ENCODE measurements around the gene CCDC171. TPM values are rescaled to one million over a fixed set of nuclear protein-coding genes. Genes with fewer than 3 reads are reported as not detected.

CCDC171 gene
- total RNA-seq, 2 experiments from 2014 or later = 10.4 to 18.2 TPM

DNA sequence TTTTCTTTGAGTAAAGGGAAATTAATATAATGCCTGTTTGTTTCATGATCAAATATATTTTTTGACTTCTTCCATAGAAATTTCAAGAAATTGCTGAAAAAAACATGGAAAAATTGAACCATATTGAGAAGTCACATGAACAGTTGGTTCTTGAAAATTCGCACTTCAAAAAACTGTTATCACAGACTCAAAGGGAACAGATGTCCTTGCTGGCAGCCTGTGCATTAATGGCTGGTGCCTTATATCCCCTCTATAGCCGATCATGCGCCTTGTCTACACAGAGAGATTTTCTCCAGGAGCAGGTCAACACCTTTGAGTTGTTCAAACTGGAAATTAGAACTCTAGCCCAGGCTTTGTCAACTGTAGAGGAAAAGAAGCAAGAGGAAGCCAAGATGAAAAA is 191.4 kb downstream of the CCDC171 start:
- Histone ChIP-seq H3K4me1 (ENCODE audit: insufficient read depth, low read length, poor library complexity, severe bottlenecking) (no peaks in the 10 kb centered on the region), H3K27ac (ENCODE audit: low read depth, low read length, poor library complexity, severe bottlenecking) (no peak overlapping the region), H3K9me2 (ENCODE audit: insufficient read depth, low read length) (no peaks in the 10 kb centered on the region), H2AFZ (ENCODE audit: low read length) (no peak overlapping the region), H3K79me2 (ENCODE audit: insufficient read depth, low read depth, low read length) (no peaks in the 10 kb centered on the region), H3K4me2 (ENCODE audit: low read length) (no peak overlapping the region), H3K9me3 (ENCODE audit: low read length) (no peaks in the 10 kb centered on the region), H3K36me3 (ENCODE audit: insufficient read depth, low read length) (no peaks in the 10 kb centered on the region), H4K20me1 (ENCODE audit: insufficient read depth, low read length) (no peaks in the 10 kb centered on the region), H3K4me3 (ENCODE audit: low read depth, low read length, poor library complexity, severe bottlenecking) (no peak overlapping the region)
- no TSS peak for BruUV-seq (replicated peaks)
- ChIA-PET CTCF (ENCODE audit: unreplicated experiment) (no interaction called here), POLR2A (no interaction called here)
- no peak for DNase-seq (ENCODE audit: low spot score)
- intact Hi-C loops (cut with micrococcal nuclease; ENCODE audit: unreplicated experiment) = no loop called here
- TF ChIP-seq EZH2phosphoT487 (IDR thresholded peaks at IDR 0.05; ENCODE audit: borderline replicate concordance, low read depth, low read length) = no peak

DNA sequence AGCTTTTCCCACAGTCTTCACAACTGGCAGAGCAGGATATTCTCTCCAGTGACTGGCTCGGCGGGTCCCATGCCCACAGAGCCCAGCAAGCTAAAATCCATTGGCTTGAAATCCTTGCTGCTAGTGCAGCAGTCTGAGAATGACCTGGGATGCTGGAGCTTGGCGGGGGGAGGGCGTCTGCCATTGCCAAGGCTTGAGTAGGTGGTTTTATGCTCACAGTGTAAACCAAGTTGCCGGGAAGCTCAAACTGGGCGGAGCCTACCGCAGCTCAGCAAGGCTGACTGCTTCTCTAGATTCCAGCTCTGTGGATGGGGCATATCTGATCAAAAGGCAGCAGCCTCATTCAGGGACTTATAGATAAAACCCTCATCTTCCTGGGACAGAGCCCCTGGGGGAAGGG is 194.1 kb downstream of the CCDC171 start:
- Histone ChIP-seq H3K9me2 (ENCODE audit: insufficient read depth, low read length) (no peaks in the 10 kb centered on the region), H3K4me1 (ENCODE audit: insufficient read depth, low read length, poor library complexity, severe bottlenecking) (no peaks in the 10 kb centered on the region), H3K36me3 (ENCODE audit: insufficient read depth, low read length) (no peaks in the 10 kb centered on the region), H3K9me3 (ENCODE audit: low read length) (no peaks in the 10 kb centered on the region), H3K27ac (ENCODE audit: low read depth, low read length, poor library complexity, severe bottlenecking) (no peak overlapping the region), H3K4me2 (ENCODE audit: low read length) (no peak overlapping the region), H3K79me2 (ENCODE audit: insufficient read depth, low read depth, low read length) (no peaks in the 10 kb centered on the region), H3K4me3 (ENCODE audit: low read depth, low read length, poor library complexity, severe bottlenecking) (no peak overlapping the region), H4K20me1 (ENCODE audit: insufficient read depth, low read length) (no peaks in the 10 kb centered on the region), H2AFZ (ENCODE audit: low read length) (no peak overlapping the region)
- DNase-seq (ENCODE audit: low spot score) = no peak
- POLR2A ChIA-PET = interaction anchor here (0.6 kb wide), 2 partner anchors 51 to 1568 kb away, joined by 3 read pairs; no protein-coding TSS in a partner anchor
- CTCF ChIA-PET (ENCODE audit: unreplicated experiment) = no interaction called here
- no TSS peak for BruUV-seq (replicated peaks)
- TF ChIP-seq EZH2phosphoT487 (IDR thresholded peaks at IDR 0.05; ENCODE audit: borderline replicate concordance, low read depth, low read length) = no peak
- TF ChIP-seq, protein P1, sequence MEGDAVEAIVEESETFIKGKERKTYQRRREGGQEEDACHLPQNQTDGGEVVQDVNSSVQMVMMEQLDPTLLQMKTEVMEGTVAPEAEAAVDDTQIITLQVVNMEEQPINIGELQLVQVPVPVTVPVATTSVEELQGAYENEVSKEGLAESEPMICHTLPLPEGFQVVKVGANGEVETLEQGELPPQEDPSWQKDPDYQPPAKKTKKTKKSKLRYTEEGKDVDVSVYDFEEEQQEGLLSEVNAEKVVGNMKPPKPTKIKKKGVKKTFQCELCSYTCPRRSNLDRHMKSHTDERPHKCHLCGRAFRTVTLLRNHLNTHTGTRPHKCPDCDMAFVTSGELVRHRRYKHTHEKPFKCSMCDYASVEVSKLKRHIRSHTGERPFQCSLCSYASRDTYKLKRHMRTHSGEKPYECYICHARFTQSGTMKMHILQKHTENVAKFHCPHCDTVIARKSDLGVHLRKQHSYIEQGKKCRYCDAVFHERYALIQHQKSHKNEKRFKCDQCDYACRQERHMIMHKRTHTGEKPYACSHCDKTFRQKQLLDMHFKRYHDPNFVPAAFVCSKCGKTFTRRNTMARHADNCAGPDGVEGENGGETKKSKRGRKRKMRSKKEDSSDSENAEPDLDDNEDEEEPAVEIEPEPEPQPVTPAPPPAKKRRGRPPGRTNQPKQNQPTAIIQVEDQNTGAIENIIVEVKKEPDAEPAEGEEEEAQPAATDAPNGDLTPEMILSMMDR (conservative IDR thresholded peaks at IDR 0.05; ENCODE audit: low read length) = no peak
- intact Hi-C loops (cut with micrococcal nuclease; ENCODE audit: unreplicated experiment) = no loop called here

DNA sequence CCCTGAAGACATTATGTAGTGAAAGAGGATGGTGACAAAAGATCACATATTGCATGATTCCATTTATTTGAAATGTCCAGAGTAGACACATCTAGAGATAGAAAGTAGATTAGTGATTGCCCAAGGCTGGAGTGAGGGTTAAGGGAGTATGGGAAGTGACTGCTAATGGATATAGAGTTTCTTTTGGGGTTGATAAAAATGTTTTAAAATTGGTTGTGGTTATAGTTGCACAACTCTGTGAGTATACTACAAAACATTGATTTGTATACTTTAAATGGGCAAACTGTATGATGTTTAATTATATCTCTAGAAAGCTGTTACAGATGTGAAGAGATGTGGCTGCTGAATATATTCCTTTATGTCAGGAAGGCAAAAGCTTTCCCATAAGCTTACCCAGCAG is 202.8 kb downstream of the CCDC171 start:
- H3K4me2 ChIP-seq (ENCODE audit: low read length) = no peak overlapping the region
- H4K20me1 ChIP-seq (ENCODE audit: insufficient read depth, low read length) = no peaks in the 10 kb centered on the region
- H3K36me3 ChIP-seq (ENCODE audit: insufficient read depth, low read length) = no peaks in the 10 kb centered on the region
- no TSS peak for BruUV-seq (replicated peaks)
- no peaks in the 10 kb centered on the region for H3K9me3 ChIP-seq (ENCODE audit: low read length)
- no peak overlapping the region for H2AFZ ChIP-seq (ENCODE audit: low read length)
- intact Hi-C loops (cut with micrococcal nuclease; ENCODE audit: unreplicated experiment) = no loop called here
- ChIA-PET CTCF (ENCODE audit: unreplicated experiment) (no interaction called here), POLR2A (interaction anchor here (0.6 kb wide), 1 partner anchor 545 kb away, joined by 3 read pairs; no protein-coding TSS in a partner anchor)
- no peak for DNase-seq (ENCODE audit: low spot score)
- TF ChIP-seq, protein P1 (conservative IDR thresholded peaks at IDR 0.05; ENCODE audit: low read length) = no peak
- no peak for TF ChIP-seq EZH2phosphoT487 (IDR thresholded peaks at IDR 0.05; ENCODE audit: borderline replicate concordance, low read depth, low read length)
- H3K4me3 ChIP-seq (ENCODE audit: low read depth, low read length, poor library complexity, severe bottlenecking) = no peak overlapping the region
- no peaks in the 10 kb centered on the region for H3K4me1 ChIP-seq (ENCODE audit: insufficient read depth, low read length, poor library complexity, severe bottlenecking)
- no peaks in the 10 kb centered on the region for H3K79me2 ChIP-seq (ENCODE audit: insufficient read depth, low read depth, low read length)
- H3K9me2 ChIP-seq (ENCODE audit: insufficient read depth, low read length) = no peaks in the 10 kb centered on the region
- H3K27ac ChIP-seq (ENCODE audit: low read depth, low read length, poor library complexity, severe bottlenecking) = no peak overlapping the region
